Lower leg skin (tissue), 4 donors: ENCODE measurements around the gene SLC26A11. TPM values are rescaled to one million over a fixed set of nuclear protein-coding genes. Genes with fewer than 3 reads are reported as not detected.

Source experiments
- DNase-seq, 2 donors: peaks; one replicate each; pipeline ENCODE4 v3.0.0-alpha.2; 2019; ENCODE audit warnings: low spot score in 2 of 2
- H3K4me3 ChIP-seq: fragments of 200-600 bp; sonication (generic); 2 replicates; pipeline ENCODE4 v1.5.1; 2017; ENCODE audit warnings: mild to moderate bottlenecking, low read depth; ENCODE audit not compliant: poor library complexity, severe bottlenecking
- CTCF ChIP-seq, 3 donors: fragments of 450-650 bp; IDR thresholded peaks; one replicate each; pipeline ENCODE4 v1.5.1; 2016; ENCODE audit warnings: antibody characterized with exemption in 3 of 3, mild to moderate bottlenecking in 3 of 3, moderate library complexity in 2 of 3
- POLR2A ChIP-seq, 2 donors: fragments of 450-650 bp; IDR thresholded peaks; one replicate each; pipeline ENCODE4 v1.6.1; 2016 to 2017; ENCODE audit warnings: antibody characterized with exemption in 2 of 2, mild to moderate bottlenecking in 1 of 2, moderate library complexity in 1 of 2
- WGBS, 2 donors: methylation state at CpG; one replicate each; pipeline ENCODE4 v1.1.5; 2018; 5-methylcytosine and 5-hydroxymethylcytosine counted together
- intact Hi-C: fragments of 100-400 bp; cut with DNase I; formaldehyde crosslinking; loops from one replicate; pipeline ENCODE4 v1.15.0; 2023; ENCODE audit warnings: low total_unique reads
- total RNA-seq, 4 donors: library from RNA; depleted of rRNA; stranded (reverse); fragments of >200 nt; gene quantifications; one replicate each; pipeline ENCODE4 v1.1.0, GENCODE V29; 2016

SLC26A11 gene
- total RNA-seq, 4 donors from 2014 or later: 20.1 to 28.1 (median 22.3) TPM

- WGBS, 2 donors: 94% methylated on average over 10 of the region's 10 CpGs
- no peak overlapping the region for H3K4me3 ChIP-seq
- no peak for DNase-seq
- TF ChIP-seq POLR2A (IDR thresholded peaks at IDR 0.05) (no peak), CTCF (IDR thresholded peaks at IDR 0.05) (no peak)
- intact Hi-C loops: no loop called here
Observed at GRCh38 chr17:80292521-80292971, 72.3 kb downstream of the SLC26A11 start.

GRCh38 chr17:80294210-80294609 lies 74.0 kb downstream of the SLC26A11 start:
- peak in 1 of 2 donors; percentile 28 for DNase-seq

GRCh38 chr17:80294653-80295052 lies 74.4 kb downstream of the SLC26A11 start:
- intact Hi-C loops: no loop called here
- DNase-seq: no peak
- 88 to 92% methylated on average over 6 of the region's 6 CpGs for WGBS, 2 donors
- H3K4me3 ChIP-seq: no peak overlapping the region
- TF ChIP-seq POLR2A (IDR thresholded peaks at IDR 0.05) (no peak), CTCF (IDR thresholded peaks at IDR 0.05) (no peak)

More at GRCh38 chr17:80294210-80294609, 74.0 kb downstream of the SLC26A11 start:
- H3K4me3 ChIP-seq: no peak overlapping the region
- 84 to 85% methylated on average over 7 of the region's 7 CpGs for WGBS, 2 donors
- intact Hi-C loops: no loop called here
- TF ChIP-seq CTCF (IDR thresholded peaks at IDR 0.05) (no peak), POLR2A (IDR thresholded peaks at IDR 0.05) (no peak)

- intact Hi-C loops: no loop called here
- no peak for TF ChIP-seq POLR2A (IDR thresholded peaks at IDR 0.05)
- TF ChIP-seq CTCF (IDR thresholded peaks at IDR 0.05): no peak
- 90 to 95% methylated on average over 4 to 5 of the region's 5 CpGs for WGBS, 2 donors
Observed at GRCh38 chr17:80295146-80295545, 74.9 kb downstream of the SLC26A11 start.

GRCh38 chr17:80295559-80295958 lies 75.3 kb downstream of the SLC26A11 start:
- no peak overlapping the region for H3K4me3 ChIP-seq
- TF ChIP-seq POLR2A (IDR thresholded peaks at IDR 0.05): no peak
- no peak for TF ChIP-seq CTCF (IDR thresholded peaks at IDR 0.05)
- no peak for DNase-seq
- intact Hi-C loops: no loop called here
- WGBS, 2 donors: 88 to 94% methylated on average over 6 of the region's 6 CpGs

More at GRCh38 chr17:80295146-80295545, 74.9 kb downstream of the SLC26A11 start:
- H3K4me3 ChIP-seq: no peak overlapping the region
- no peak for DNase-seq

- H3K4me3 ChIP-seq: no peak overlapping the region
- intact Hi-C loops: no loop called here
- 91 to 92% methylated on average over 14 of the region's 14 CpGs for WGBS, 2 donors
- TF ChIP-seq POLR2A (IDR thresholded peaks at IDR 0.05) (no peak), CTCF (IDR thresholded peaks at IDR 0.05) (no peak)
- DNase-seq: no peak
Observed at GRCh38 chr17:80296221-80296620, 76.0 kb downstream of the SLC26A11 start.
